SIG-M5 treated with dmso at 0.1 percent for 504 hours (cell line): ENCODE results near the gene RNF11.
A peak's percentile ranks its signal among the peaks of the same experiment; 100 is the strongest.

Experiments
- DNase-seq: peaks from one replicate; lab custom pipeline; 2025; ENCODE audit not compliant: unreplicated experiment; lab: John Stamatoyannopoulos, UW

The RNF11 gene

DNA sequence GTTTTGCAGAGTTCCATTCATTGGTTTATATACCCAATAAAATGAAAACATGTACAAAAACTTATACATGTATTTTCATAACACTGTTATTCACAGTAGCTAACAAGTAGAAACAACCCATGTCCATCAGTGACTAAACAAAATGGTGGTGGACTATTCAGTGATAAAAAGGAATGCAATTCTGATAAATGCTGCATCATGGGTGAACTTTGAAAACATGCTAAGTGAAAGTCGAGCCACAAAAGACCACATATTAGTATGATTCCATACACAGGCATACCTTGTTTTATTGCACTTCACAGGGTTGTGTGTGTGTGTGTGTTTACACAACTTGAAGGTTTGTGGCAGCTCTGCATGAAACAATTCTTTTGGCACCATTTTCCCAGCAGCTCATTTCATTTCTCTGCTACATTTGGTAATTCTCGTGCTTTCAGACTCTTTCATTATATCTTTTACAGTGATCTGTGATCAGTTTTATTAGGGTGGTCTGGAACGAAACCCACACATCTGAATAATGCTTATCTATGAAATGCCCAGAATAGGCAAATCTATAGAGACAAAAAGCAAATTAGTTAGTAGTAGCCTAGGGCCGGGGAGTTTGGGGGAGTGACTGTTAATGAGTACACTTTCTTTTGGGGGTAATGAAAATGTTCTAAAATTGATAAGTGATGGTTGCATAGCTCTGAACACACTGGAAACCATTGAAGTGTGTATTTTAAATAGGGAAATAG lies 27.2 kb downstream of the RNF11 start:
- no peak for DNase-seq

DNA sequence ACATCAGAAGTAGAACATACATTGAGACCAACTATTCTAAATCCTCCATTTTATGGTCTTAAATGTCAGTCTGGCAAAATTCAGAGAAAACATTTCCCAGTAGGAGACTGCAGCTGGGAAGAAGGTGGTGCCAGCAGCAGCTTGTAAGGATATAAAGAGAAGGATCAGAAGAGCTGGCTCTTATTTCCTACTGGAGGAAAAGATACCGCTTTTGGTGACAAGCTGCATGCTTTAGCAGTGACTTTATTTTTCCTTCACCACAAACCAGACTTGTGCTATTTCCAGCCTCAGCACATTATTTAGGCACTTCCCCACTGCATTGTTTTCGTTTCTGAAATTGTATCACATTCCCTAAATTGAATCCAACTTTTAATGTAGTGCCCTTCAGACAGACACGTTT lies 28.4 kb downstream of the RNF11 start:
- peak; percentile 12 for DNase-seq

DNA sequence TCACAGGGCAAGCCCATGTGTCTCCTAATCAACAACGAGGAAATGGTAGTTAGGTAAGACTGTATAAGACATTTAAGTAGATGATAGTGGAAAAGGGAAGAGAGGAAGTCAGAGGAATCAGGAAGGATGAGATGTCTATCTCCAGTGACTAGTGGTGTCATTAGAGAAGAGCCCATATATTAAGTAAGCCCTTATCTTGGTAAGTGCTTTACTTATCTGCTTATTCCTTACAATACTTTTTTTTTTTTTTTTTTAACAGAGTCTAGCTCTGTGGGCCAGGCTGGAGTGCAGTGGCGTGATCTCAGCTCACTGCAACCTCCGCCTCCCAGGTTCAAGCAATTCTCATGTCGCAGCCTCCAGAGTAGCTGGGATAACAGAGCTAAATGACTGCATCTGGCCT lies 29.5 kb downstream of the RNF11 start:
- peak; percentile 23 for DNase-seq

DNA sequence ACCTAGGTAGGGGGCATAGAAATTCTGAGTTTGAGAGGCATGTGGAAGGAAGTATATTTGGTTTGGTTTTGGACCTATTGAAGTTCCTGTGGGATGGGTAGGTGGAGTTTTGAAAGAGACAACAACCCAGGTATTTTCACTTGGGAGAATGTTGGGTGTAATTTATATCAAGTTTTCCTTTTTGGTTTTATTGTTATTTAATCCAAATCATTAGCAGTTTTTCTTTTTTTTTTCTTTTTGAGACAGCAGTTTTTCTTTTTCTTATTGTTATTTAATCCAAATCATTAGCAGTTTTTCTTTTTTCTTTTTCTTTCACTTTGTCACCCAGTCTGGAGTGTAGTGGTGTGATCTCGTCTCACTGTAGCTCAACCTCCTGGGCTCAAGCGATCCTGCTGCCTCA lies 30.1 kb downstream of the RNF11 start:
- no peak for DNase-seq

DNA sequence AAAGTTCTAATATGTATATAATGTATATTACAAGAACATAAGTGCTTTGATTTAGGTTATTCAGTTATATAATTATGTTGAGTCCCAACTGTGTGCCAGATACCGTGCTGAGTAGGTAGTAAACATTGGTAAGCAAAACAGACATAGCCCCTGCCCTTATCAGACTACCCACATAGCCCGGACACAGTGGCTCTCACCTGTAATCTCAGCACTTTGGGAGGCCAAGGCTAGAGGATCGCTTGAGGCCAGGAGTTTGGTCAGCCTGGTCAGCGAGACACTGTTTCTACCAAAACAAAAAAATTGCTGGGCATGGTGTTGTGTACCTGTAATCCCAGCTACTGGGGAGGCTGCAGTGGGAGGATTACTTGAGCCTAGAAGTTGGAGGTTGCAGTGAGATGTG lies 30.7 kb downstream of the RNF11 start:
- no peak for DNase-seq

DNA sequence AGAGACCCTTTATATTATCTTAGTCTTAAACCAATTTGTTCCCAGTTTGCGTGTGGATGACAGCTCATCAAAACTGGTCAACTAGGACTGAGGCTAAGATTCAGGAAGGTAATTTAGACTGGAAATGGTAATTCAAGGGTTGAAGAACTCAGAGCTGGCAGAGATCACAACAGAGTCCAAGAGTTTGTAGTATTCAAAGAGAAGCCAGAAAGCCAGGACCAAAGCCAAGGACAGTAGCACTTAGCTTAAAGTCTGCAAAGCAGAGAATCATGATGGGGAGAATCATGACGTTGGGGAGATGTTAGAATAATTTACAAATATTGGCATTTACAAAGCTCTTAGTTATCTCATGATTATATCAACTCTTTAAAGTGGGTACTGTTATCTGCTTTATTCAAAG lies 32.6 kb downstream of the RNF11 start:
- DNase-seq: no peak

DNA sequence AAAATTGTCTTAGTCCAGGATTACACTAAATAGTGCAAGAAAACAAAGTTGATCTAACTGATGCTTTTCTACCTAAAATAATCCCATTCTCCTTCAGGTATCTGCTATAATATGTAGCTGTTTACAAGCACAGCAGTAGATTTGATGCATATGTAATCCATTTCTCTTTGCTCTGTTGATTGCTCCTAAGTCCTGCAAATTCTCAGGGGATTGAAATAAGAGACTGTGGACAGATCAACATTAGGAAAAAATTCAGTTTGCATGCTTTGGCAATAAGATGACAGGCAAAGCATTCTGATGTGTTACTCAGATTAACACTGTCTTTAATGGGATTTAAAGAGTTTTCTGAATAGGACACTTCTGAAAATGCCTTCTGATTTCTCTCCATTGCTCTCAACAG lies 34.7 kb downstream of the RNF11 start:
- no peak for DNase-seq

DNA sequence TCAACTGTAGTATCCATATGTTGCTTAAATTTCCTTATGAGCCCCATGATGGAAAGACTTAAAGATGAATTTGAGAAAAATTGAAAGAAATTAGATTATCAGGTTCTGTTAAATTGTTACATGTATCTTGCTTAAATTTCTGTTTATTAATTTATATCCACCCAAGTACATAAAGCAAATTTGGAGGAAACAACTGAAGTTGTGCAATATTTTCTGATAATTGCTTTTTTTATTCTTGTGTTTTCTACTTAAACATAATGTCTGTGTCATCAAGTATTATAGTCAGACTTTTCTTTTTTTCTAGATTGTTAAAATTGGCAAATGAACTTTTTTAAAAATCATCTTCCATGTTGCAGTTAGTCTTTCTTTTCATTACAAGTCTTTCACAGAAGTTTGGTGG lies 36.8 kb downstream of the RNF11 start:
- DNase-seq: no peak

DNA sequence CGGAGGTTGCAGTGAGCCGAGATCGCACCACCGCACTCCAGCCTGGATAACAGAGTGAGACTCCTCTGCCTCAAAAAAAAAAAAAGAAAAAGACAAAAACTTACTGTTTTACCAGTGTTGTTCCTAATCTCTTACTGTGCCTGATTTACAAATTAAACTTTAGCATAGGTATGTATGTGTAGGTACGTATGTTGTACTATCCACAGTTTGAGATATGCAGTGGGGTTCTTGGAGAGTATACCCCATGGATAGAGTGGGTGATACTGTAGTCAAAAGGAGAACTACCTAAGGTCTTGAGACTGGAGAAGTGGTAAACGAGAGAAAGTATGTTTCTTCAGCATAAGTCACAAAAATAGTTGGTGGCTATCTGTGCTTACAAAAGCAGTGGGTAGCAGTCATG lies 38.6 kb downstream of the RNF11 start:
- peak; percentile 25 for DNase-seq

DNA sequence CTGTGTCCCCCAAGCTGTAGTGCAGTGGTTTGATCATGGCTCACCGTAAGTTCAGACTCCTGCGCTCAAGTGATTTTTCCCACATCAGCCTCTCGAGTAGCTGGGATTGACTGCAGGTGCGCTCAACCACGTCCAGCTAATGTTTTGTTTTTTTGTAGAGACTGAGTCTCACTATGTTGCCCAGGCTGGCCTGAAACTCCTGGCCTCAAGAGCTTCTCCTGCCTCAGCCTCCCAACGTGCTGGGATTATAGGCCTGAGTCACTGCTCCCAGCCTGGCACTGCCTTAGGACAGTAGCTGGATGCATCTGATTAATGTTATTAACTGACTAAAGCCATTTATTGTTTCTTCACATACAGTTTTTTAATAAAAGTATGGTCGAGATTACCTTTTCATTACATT lies 40.2 kb downstream of the RNF11 start:
- DNase-seq: no peak

DNA sequence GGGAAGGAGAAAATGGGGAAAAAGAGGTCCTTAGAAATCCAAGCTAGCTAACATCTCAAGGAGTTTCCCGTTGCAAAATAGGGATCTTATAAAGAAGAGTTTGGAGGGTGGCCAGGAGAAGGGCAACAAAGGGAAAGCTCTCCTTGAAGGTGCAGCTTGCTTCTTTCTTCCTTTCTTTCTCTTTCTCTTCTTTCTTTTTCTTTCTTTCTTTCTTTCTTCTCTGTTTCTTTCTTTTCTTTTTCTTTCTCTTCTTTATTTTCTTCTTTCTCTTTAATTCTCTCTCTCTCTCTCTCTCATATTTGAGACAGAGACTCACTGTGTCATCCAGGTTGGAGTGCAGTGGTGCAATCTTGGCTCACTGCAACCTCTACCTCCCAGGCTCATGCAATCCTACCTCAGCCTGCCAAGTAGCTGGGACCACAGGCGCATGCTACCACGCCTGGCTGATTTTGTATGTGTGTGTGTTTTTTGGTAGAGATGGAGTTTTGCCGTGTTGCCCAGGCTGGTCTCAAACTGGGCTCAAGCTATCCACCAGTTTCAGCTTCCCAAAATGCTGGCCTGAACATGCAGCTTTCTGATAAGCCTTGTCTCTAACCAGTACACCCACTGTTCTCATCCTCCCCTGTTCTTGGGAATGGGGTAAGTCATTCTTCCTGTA lies 44.4 kb downstream of the RNF11 start:
- DNase-seq: no peak

DNA sequence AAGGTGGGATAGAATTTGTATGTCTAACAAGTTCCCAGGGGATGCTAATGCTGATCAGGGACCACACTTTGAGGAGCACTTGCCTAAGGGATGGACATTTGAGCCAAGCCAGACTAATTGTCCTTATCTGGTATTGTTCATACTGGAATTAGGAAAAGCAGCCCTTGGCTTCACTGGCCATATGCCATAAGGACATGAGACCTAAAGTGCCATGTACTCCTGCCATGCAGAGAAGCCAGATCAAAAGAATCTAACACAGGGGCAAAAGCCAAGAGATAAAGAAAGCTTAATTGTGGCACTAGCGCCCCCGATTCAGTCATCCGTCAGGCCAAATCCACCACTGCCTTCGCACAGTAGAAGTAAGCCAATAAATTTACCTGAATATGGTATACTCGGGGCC lies 45.7 kb downstream of the RNF11 start:
- no peak for DNase-seq

DNA sequence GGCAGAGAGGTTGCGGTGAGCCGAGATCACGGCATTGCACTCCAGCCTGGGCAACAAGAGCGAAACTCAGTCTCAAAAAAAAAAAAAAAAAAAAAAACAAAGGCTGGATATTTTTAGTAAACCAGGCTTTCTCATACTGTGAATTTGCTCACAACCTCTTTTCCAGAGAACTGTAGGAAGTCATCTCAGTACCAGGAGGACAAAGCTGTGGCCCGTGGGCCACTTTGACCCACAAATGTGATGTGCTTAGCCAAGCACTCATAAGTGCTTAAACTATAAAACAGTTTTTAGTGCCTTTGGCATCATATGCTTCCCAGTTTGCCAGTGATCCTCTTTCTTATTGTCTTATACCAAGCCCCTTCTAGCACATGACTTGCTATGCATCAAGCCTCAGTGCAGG lies 46.5 kb downstream of the RNF11 start:
- no peak for DNase-seq

DNA sequence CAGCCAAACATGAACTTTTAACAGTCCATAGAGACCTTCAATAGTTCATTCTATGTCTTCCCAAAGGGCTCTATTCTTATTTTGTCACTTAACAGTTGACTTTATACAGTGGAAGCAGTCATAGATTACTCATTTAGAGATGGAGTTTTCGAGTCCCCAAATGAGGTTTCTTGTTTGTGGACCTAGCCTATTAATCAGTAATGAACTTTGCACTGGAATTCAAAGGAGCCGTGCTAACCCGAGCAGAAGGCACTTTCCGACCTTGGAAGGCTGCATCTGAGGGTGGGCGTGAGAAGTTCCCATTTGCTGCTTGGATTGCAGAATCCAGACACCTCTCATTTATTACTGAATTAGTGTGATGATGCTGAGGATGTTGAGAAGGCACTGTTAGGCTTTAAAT lies 47.9 kb downstream of the RNF11 start:
- DNase-seq: no peak

DNA sequence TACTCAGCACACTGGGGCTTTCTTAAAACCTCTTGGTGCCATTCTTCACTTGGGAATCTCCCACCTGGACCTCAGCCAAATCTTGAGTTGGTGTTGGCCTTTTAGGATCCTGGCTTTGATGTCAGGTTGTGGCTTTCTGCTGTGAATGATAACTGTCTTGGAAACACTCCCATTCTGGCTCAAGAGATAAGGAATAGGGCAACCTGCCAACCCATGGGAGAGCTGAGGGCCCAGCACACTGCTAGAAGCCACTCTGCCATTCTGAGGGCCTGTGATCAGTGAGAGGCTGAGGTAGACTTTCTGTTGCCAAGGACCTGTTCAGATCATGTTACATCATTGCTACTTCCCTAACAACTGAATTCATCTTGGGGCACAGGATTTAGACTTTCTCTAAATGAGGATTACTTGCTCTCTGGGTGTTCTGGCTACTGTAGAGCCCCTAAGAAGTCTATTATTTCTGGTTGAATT lies 48.4 kb downstream of the RNF11 start:
- DNase-seq: peak; percentile 24

DNA sequence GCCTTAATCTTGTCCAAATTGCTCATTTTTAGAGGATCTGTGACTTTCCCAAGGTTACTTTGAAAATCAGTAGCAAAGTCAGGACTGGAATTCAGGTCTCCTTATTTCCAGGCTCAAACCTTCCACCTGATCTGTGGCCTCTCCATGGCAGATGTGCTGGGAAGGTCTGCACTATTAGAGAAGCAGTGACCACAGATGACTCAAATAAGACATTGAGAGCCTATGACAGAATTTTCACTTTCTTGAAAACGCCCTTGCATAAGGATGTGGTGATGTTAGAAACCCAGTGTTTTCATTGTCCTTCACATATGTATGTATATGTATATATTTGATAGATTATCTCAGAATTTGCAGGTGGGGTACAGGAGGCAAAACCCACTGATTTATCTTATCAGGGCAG lies 49.0 kb downstream of the RNF11 start:
- no peak for DNase-seq

DNA sequence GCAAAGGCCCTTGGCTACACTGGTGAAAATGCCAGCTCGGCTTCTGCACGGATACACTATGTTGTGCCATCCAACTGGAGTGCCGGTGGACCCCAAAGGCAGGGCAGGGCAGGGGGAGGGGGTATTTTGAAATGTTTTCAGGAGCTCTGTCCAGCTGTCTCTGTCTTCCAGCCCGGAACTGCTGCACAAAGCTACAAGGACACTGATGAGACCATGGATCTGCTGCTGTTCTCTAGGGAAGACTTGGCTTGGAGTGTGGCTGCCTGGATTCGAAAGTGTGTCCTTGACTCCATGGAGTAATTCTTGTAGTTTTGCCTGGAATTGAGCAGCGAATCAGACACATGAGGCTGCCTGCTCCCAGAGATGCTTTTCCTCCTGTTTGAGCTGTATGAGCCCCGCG lies 51.9 kb downstream of the RNF11 start:
- DNase-seq: no peak

DNA sequence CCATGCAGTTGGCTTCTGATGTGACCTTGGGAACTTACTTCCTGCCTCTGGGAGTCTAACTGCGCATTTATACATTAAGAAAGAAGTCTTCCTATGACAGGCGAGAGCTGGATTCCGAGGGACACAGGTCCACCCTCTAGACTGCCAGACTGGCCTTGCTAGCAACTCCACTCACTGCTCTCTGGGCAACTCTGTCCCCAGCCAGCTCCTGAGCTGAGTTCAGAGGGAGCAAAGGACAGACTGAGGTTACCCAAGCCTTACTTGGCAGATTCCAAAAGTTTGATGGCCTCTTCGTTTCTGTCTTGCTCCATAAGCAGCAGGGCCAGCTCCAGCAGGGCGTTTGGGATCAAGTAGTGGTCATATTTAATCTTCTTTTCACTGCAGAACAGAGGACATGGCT lies 52.5 kb downstream of the RNF11 start:
- DNase-seq: no peak

DNA sequence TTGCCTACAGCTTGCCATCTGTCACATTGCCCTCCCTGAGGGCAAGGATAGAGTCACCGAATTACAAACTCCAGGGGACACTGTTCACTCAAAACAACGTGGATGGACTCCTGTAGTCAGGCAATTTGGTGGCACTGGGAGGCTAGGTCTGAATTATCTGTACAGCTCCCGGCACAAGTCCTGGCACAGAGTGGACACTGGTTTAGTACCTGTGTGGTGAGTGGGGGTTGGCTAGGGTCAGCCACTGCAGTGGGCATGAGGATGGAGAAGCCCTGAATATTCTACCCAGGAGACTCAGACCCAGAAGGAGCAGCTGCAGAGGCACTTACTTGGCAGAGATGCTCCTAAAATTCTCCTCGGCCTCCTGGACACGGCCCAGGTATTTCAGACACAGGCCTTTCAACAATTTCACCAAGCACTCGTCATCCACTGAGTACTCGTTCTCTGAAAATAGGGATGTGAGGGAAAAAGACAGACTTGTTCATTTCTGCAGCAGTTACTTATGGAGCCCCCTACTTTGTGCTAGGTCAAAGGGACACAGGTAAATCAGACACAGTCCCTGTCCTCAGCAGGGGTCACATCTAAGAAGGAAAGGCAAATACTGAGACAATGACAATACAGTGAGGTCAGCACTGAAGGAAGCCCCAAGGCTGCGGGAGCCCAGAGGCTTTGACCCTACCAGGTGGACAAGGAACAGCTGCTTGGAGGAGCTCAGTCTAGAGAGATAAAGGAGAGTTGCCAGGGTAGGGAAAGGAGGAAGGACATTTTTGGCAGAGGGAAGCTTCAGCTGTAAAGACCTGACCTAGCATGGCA lies 53.8 kb downstream of the RNF11 start:
- no peak for DNase-seq

DNA sequence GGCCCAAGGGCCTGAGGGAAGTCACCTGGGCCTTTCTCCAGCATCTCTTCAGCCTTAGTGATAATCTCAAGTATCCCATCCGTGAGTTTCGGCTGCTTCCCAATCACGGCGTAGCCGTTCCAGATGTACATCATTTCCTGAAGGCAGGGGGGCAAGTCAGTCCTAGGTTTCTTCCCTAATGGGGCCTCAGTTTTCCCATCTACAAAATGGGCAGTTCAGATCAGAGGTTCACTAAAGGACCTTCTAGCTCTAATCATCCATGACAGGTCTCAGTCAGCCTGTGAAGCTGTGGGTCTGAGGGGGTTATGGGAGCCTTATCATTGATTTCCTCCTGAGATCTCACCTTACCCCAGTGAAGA lies 54.4 kb downstream of the RNF11 start:
- no peak for DNase-seq

DNA sequence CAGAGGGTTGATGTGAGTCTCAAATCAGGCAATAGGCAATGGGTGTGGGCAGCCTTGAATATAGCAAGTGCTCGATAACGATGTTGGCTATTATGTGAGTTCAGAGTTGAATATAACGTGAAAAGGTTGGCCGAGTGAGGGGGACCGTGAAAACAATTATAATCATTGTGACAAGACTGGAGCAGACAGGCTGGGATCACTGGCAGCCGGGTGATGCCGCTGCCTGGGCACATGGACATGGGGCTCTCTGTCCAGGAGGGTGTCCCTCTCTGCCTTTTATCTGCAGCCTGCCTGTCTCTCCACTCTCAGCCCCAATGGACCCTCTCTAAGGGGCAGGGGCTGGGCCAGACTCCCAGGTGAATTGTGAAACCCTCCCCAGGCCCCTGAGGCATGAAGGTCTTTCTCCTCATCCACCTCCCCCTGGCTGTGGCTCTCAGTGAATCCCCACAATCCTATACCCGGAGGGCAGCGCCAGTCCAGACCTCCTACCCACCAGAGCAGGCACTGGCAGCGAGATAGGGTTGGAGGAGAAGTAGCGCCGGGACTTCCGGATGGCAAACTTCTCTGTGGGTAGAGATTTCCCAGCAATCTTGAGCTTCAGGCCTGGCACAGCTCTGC lies 57.9 kb downstream of the RNF11 start:
- DNase-seq: no peak
